Activated naive CD4-positive, alpha-beta T cell (primary cell): Measurements from ENCODE around the gene SSBP4.

Experiments
- DNase-seq, 4 experiments: peaks; one replicate each; lab custom pipeline; 2025; lab: John Stamatoyannopoulos, UW

The SSBP4 gene

DNA sequence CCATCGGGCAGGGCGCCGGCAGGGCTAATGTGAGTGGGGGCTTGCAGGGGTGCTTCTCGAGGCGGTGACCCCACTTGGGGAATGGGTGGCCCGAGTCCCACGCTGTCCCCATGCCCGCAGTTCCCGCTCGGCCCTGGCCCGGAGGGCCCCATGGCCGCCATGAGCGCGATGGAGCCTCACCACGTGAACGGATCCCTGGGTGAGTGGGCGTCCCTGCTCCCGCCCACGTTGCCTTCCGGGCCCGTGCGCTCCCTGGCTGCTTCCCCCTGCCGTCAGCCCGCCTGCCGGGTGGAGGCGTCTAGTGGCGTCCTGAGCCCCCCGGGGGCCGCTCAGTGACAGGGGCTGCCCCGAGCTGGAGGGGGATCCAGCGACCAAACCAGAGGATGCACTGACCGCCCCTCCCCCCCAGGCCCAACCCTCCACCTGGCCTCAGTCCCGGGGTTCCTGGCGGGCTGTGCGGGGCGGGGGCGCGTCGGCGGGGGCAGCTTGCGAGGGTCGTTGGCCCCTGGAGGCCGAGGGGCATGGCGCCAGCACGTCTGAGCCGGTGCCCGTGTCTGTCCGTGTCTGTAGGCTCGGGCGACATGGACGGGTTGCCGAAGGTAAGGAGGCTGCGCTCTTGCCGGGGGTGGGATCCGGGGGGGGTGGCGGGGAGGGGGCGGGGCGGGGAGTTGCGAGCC is 14.0 kb downstream of the SSBP4 start:
- peak in 1 of 4 experiments; percentile 42 for DNase-seq

DNA sequence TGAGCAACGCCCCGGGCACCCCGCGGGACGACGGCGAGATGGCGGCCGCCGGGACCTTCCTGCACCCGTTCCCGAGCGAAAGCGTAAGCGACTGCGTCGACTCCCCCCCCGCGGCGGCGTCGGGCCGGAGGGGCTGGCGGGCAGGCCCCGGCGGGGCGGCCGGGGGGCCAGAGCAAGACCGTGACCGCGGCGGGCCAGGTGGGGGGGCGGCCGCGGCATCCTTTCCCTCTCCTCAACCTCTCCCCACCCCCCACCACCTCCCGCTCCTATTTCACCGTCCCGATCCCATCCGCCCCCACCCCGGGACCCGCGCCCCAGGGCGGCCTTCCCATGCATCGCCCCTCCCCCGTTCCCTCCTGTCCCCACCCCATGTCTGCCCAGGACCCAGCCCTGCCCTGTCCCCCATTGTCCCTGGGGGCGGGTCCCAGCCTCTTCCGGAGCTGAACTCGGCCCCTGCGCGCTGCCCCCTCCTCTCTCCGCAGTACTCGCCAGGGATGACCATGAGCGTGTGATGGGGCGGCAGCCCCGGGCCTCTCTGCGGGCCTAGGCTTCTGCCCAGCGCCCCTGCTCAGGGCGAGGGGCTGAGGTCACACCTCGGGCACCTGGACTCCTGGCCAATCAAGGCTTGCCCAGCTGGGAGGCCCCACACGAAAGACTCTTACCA is 14.7 kb downstream of the SSBP4 start:
- no peak for DNase-seq

DNA sequence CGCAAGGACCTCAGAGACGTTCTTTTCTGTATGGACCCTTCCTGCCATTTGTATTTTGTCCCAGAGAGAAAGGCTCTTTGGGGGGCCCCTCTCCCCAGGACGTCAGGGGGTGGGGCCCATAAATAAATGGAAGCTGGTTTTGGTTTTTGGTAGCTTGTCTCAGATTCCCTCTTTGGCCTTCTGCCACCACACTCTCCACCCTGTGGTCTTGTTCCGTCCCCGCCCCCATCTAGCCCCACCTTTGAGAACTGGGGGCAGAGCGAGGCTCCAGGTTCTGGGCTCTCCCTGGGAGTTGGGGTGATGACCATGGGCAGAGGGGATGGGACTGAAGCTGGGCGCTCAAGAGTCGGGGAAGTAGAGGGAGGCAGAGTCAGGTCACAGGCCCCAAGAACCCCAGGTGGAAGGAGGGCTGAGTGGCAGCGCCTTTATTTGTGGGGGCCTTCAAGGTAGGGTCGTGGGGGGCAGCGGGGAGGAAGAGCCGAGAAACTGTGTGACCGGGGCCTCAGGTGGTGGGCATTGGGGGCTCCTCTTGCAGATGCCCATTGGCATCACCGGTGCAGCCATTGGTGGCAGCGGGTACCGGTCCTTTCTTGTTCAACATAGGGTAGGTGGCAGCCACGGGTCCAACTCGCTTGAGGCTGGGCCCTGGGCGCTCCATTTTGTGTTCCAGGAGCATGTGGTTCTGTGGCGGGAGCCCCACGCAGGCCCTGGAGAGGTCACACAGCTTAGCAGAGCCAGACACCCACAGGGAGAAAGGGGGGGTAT is 15.4 kb downstream of the SSBP4 start:
- DNase-seq = no peak

DNA sequence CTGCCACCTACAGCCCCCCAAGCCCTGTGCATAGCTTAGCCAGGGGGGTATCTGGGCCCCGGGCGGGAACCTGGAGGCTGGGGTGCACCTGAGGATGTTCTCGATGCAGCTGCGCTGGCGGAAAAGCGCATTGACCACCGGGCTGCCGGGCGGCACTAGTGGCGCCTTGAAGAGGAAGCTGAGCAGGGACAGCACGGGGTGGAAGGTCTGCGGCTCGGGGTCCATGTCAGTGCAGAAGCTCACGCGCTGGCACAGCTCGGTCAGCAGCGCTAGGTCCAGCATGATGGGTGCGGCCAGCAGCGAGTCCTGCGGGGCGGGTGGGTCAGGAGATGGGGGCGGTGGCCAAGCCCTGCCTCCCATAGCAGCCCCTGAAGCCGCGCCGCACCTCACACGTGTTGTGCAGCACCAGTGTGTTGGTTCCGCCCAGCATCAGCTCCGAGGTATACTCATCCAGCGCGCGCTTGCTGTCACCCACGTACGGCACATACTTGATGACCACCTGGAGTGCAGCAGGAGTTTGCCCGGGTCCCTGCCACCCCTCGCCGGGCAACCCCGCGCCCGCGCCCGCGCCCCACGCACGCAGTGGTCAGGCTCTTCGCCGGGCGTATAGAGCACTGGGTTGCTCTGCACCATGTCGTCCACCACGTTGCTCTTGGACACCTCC is 16.1 kb downstream of the SSBP4 start:
- DNase-seq = no peak

DNA sequence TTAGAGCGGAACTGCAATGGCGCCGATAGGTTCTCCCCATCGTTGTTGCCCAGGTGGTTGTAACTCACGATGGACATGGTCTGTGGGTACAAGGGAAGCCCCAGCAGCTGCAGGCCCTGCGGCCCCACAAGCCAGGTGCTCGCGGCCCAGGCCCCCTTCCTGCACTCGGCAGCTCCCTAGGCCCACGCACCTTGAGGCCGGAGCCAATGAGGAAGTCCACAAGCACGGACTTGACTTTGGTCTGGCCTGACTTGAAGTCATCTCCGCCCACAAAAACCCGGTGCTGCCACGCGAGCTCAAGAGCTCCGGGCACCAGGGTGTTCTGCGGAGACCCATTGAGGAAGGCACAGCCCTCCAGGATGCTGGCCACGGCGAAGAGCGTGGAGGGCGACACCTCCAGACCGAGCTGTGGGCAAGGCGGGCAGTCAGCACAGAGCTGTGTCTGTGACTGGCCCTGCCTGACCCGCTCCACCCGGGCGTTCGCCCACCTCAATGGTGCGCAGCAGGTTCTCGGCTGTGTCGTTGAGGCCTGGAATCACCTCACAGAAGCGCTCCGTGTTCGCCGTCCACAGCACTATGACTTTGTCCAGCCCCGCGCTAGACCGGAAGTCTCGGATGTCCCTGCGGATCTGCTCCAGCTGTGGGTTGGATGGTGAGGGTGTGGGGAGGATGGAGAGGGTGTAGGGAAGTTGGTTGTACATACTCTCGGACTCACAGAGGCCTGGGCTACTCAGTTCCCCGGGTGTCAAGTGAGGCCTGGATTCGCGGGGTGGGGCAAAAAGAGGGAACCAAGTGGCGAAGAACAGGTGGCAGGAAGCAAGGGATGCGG is 16.9 kb downstream of the SSBP4 start:
- DNase-seq = no peak

DNA sequence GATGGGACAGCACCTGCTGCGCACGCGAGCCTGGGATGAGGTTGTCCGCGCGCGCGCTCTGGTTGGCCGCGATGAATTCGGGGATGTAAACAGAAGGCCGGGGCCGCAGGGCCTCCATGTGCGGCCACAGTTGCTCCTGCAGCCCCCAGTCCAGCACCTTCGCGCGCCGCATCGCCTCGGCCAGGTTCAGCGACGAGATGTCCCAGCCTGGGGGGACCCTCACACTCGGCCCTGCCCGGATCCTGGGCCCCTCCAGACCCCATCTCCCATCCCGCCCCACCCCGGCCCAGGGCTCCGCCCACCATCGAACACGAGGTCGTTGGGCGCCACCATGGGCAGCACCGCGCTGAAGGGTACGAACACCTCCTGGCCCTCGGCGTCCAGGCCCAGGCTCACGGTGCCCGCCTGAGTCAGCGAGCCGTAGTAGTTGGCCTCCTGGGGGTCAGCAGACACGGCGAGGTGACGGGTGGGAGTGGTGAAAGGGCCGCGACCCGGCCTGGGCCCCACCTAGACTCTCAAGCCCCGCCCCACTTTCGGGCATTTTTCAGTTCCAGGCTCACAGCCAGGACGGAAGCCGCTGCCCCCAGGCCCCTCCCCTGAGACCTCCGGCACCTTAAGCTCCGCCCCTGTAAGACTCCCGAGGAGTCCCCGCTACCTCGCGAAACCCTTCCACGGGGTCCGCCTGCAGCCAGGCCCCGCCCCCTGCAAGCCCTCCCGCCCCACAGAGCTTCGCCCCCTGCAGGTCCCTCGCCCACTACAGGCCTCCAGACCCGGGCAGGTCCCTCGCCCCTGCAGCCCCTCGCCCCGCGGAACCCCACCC is 17.7 kb downstream of the SSBP4 start:
- DNase-seq = peak in 2 of 4 experiments; percentile 54 to 71

DNA sequence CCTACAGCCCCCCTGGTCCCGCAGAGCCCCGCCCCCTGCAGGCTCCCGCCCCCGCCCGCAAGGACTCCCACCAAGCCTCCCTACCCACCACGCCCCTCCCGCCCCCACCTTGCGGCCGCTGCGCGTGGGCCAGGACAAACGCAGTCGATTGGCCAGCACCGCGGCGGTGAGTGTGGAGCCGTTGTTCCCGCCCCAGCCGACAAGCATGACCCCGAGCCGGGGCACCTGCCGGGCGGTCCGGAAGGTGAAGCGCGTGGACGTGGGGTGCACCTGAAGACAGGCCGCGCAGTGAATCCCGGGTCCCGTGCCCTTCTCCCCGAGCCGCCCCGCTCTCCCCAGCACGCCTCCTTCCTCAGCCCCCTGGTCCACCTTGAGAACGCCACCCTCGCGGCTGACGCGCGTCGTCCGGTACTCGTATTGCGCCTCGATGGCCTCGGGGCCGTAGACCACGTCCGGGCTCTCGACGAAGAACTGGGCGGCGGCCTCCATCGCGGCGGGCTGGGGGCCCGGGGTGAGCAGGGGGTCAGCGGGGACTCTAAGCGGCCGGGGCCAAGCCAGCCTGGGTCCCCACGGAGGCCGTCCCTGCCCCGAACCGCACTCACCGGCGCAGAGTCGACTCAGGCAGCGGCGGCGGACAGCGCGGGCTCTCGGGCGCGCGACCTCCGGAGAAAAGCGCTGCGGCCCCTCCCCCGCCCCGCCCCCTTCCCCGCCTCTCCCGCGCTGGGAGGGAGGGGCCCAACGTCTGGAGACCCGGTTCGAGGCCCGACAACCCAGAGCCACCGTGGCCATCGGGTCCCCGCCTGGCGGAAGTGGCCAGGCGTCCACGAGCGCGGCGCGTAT is 18.5 kb downstream of the SSBP4 start, which contains the start of gene ISYNA1:
TSS of gene ISYNA1 (minus strand) at position 643 of the 840 bp plus-strand sequence. CDS start at position 489, 154 bp downstream.
- DNase-seq = peak in 2 of 4 experiments; percentile 18 to 63

DNA sequence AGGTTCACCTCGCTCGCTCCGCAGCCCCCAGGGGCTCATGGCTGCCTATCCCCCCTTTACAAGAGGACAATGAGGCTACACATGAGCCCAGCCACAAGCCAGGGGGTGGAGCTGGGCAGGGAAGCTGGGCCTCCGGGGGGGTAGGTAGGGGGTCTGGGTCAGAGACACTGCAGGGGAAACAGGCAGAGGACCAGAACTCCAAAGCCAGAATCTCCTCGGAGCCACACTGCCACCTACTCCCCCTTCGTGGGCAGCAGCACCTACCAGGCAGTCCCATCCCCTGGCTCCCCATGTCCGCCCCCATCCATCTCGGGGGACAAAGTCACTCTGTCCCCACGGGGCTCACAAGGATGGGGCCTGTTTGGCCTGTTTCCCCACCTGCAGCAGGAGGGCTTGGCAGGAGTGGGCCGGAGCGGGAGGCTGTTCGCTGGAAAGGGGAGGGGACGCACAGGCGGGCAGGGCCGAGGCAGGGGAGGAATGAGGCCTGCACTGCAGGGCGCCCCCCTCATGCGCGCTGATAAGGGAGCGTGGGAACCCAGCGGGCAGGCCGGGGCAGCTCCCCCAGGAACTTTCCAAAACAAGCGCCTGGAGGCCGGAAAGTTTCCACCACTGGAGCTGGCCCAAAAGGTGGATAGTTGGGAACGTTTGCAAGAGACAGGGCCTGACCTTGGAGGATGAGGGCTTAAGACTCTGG is 19.3 kb downstream of the SSBP4 start:
- DNase-seq = no peak

DNA sequence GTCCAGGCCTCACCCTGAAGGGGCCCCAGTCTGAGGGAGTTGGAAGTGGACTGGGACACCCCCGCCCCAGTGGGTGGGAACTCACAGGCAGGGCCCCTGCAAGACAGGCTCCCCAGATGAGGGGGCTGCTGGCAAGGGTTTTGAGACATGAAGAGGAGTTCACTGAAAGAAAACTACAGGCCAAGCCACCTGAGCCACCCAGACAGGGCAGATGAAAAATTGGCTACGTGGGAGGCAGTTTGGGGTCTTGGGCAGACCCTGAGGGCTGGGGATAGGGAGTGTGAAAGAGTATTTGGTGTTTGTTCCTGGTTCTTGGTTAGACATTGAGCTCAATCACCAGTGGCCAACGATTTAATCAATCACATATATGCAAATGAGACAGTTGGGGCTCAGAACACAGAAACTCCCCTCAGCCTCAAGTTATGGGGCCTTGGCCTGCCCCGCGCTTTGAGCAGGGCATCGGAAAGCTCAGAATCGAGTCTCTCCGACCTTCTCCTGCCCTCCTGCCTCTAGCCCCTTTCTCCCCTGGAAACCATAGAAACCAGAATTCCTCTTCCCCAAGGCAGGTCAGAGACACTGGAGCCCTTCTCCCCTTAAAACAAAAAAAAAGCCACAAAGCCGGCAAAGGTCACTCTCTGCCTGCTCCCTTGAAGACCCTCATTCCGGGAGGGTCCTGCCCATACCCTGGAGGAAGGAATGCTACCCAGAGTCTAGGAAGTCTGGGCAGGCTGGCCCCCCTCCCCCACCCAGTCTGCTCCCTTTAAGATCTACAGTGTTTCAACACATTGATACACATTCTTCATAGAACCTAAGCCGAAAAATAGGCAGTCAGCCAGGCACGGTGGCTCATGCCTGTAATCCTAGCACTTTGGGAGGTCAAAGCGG is 20.1 kb downstream of the SSBP4 start:
- DNase-seq = no peak

DNA sequence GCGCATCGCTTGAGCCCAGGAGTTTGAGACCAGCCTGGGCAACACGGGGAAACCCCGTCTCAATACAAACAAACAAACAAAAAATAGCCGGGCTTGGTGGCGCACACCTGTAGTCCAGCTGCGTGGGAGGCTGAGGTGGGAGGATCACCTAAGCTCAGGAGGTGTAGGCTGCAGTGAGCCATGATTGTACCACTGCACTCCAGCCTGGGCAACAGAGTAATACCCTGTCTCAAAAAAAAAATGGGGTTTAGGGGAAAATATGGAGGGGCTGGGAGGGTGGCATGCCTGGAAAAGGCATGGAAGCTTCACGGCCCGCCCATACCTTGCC is 20.7 kb downstream of the SSBP4 start:
- DNase-seq = no peak

DNA sequence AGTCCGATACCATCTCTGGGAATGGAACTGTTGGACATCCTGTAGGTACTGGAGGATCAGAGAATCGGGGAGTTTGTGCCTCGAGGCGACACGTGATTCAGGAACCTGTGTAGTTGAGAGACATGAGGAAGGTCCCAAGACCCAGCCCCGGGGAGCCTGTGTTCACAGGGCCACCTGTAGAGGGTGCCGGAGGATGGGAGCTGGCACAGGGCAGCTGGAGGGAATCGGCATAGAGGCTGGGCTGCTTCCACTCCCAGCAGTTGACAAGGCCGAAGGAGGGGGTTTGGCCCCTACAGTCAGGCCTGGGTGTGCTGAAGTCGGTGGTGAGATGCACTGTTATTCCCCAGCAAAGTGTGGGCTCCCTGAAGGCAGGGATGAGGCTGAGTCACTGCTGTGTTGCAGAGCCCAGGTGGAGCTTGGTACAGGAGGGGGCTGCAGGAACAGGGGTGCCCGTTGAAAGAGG is 21.2 kb downstream of the SSBP4 start:
- peak in 1 of 4 experiments; percentile 16 for DNase-seq

DNA sequence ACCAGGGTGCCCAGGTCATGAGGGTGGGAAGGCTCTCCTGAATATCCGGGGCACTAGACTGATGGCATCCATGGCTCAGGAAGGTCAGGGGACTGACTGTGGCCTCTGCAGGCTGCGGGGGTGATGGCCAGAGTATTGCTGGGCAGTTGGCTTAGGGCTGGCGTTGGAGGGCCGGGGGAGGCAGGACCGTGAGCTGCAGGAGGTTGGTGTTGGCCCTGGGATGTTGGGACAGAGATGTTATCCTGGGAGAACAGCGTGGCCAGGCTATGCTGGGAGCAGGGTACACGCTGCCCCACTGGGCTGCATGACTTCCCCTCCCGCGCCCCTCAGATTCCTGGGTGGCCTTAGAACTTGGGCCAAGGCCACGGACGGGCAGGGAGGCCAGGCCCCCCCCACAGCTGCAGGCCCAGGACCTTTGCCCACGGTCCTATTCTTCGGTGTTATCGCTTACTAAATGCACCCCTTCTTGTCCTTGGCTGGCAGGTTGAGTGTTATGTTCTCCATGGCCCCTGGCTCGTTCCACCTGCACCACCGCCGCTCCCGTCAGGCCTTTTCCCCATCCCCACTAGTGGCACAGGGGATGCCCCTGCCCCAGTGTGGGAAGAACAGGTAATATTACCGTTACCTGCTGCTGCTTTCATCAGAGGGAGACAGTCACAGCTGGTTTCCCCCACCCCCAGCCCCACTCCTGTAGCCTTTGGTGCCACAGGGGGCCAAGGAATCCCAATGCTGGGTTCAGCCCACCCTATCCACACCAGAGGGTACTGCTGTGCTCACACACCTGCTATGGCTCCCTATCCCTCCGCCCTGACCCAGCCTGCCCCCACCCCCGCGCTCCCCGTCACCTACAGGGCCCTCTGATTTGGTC is 22.0 kb downstream of the SSBP4 start:
- DNase-seq = no peak

DNA sequence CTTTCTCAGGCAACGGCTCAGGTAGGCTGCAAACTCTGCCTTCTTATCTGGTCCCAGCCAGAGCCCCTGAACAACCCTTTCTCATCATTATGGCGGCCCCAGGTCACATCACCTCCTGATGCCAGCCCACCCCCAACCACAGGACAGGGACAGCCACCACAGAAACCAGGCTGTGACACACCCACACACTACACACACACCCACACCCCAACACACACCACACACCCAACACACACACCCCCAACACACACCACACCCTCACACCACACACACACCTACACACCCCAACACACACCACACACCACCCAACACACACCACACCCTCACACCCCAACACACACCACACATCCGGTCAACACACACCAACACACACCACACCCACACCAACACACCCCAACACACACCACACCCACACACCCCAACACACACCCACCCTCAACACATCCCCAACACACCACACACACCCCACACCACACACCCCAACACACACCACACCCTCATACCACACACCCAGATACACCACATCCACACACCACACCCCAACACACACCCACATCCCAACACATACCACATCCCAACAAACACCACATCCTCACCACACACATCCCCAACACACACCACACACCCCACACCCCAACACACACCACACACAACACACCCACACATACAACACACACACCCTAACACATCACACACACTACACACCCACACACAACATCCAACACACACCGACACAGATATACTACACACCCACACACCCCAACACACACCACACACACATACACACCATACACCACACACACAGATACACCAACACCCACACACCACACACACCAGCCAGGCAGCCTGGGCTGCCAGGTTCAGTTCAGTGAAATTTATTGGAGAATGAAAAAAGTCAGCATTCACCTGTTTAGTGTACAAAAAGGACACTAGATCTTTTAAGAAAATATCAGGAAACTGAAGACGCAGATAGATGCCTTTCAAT is 22.9 kb downstream of the SSBP4 start:
- DNase-seq = no peak

DNA sequence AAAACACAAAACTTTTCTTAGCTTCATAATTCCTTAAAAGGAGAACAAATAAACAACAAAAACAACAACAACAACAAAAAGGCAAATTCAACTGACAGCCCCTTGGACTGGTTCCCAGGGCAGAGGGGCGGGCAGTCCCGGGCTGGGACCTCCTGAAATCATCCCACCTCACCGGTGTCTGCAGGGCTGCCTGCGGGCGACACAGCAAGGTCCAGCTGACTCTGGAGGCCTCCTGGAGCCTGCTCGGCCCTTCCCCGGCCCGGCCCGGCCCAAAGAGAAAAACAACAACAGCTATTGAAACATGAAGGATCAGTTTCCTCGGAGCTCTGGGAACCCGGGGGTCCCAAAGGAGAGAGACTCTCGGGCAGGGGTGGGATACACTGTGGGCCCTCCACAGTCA is 23.7 kb downstream of the SSBP4 start:
- no peak for DNase-seq

DNA sequence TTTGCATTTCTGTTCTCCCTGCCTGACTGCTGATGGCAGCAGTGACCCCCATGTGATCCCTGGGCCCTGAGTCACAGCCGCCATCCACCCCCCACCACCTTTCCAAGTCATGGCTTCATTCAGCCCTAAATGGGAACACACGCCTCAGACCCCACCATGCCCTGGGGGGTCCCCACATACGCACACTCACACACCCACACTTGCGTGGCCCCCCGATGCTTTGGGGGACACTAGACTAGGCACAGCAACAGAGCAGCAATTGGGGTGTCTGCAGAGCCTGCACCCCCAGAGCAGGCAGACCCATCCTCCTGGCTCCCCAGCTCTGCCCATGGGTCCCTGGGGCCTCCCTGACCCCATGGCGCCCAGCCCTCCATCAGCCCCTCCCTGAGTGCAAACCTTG is 24.2 kb downstream of the SSBP4 start:
- no peak for DNase-seq

DNA sequence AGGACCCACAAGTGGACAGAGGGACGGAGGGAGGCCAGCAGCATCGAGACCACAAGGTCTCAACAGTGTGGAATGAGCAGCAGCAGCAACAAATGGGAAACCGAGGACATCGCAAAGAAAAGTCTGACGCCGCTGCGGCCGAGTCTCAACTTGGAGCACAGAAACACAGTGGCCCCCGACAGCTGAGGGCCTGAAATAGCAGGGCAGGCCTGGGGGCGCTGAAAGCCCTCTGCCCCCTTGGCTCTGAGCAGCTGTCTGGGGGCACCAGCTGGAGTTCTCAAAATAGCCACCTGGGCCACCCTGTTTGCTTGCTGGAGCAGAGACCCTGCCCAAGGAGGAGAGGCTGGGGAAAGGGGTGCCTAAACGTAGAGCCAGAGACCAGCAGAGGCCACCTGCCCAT is 24.6 kb downstream of the SSBP4 start:
- no peak for DNase-seq
